ENCODE measurements around the gene CCL13.

CCL13 gene

DNA sequence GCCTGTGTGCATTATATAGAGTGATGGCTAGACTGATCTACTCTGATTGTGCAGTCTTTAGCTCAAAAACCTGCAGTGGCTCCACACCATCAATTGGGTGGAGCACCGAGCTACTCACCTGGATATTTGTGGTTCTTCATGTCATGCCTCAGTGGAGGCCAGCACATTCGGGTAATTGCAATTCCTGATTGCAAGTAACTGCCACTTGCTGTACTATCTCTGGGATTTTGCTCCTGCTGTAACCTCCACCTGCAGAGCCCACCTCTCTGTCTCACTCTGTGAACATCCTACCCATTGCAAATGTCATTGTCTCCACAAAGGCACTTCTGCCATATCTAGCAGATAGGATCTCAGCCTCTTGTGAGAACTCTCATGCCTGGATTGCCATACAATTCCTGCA is 8.5 kb downstream of the CCL13 start:
- no peak for DNase-seq

DNA sequence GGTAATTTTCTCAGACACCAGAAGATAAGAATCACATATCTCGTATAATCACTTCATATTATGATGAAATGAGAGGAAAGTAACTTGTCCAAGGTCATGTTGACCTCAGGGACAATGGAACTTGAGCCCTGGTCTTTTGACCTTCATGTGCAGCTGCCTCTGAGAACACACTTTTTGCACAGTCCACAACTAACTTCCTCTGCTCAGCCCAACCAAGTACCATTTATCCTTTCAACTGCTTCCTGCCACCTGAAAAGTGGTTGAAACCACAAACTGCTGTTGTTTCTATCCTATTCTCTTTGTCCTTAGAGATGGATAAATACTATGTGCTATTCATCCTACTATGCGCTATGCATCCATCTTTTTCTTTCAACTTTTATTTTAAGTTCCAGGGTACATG is 9.1 kb downstream of the CCL13 start:
- no peak for DNase-seq

DNA sequence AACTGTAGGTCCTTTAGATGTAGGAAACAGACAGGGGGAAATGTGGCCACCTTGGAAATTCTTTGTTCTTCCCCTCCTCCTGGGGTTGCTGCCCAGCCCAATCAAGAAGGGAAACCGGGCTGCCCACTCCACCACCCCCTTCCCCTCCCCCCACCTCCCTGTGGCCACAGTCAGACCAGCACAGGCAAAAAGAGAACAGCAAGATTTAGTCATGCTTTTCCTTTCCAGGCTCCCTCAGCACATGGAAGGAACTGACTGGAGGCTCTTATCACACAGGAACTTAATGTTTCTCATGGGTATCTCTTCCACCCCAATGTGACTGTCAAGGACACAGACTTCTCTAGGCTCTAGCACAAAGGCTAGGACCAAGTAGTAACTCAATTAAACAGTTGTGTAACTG is 9.7 kb downstream of the CCL13 start:
- DNase-seq, result no peak

DNA sequence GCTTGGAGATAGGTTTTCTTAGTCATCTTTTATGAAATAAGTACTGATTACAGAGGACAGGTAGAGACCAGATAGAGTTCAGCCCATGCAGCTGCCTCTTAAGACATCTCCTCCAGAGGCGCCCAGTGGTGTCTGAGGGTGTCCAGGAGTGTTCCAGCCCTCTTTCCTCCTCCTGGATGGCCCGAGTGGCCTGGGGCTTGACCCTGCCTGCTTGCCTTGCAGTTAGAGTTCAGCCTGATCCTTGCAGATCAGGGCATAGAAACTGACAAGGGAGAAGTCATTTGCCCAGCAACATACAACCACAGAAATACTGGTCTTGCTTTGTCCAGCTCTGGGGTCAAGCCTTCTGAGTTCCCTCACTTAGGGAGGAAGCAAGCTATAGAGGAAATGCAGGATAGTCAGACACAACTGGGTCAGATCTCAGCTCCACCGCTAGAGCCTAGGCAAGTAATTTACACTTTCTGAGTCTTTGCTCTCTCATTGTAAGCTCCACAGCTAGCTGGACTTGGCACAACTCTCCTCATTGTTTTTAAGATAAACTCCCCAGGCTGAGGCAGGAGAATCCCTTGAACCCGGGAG is 10.3 kb downstream of the CCL13 start:
- no peak for DNase-seq

DNA sequence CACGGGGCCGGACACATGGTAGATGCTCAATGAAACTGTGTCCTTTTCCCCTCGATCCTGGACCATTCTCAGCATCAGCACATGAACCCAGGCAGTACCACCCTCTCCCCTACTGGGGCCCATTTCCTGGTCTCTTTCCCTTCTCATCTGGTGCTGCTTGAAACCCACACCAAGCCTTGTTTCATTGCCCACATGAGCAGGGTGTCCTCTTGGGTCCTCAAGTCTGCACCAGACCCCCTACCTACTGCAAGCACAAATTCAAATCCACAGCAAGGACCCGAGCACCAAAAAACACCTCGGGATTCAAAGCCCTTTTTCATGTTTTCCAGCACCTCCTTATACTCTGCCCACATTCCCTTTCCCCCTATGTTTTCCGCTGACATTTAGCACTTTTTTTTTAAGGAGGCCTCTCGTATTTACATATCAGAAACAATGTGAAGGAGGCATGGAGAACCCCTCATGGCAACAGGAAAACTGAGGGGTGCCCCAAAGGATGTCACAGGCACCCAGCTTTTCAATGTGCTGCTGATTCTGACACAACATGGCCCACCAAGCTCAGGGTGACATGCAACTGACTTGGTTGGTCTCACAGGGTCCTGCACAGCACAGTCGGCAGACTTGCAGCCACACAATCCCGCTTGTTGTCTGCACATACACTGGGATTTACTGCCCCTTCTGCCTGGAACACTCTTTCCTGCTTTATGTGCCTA is 11.4 kb downstream of the CCL13 start:
- no peak for DNase-seq

DNA sequence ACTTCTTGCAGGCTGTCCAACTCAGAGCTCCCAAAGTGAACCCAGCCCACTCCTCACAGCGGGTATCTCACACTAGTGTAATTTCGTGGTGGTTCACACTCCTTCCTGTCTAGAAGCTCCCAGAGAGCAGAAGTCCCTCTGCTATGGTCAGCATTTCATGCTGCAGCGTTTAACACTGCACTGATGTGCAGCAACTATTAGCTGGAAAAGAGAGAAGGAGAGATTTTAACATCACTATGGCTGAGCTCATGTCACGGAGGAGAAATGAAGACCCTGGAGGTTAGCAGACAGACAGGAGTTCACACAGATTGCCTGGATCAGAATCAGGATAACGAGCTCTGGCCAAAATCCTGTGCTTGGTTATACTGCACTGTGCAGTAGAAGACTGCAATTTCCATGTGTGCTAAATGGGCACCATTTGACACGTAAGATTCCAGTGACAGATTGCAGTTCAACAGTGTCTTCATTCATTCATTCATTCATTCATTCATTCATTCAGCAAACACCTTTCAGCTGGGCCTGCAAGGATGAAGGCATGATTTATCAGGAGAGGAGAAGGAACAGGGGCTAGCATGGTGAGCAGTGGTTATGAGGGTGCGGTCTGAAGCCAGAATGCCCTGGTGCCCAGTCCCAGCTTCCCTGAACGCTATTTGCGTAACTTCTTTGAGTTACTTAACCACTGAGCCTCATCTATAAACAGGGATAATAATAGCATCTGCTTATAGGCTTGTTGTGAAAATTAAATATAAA is 12.1 kb downstream of the CCL13 start:
- DNase-seq, result no peak

DNA sequence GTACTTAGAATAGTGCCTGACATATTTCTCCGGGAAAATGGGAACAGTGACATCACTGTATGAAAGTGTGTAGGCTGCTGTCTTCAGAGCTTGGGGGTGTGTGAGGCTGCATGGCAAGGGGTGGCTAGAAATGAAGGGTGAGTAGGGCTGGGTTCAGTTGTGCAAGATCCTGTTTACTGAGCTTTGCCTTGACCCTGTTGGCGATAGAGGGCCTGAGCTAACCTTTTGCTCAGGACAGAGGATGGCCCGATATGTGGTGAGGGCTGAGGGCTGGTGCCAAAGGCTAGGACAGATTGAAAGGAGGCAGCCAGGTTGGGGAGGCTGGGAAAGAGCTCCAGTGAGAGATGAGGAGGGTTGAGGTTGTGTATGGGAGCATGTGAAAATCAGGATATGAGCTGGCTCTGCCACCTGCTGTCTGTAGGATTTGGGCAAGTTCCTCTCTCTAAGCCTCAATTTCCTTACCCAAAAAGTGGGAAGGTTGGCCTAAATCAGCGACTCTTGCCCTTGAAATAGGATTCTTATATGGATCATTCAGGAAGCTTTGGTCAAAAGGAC is 12.7 kb downstream of the CCL13 start:
- no peak for DNase-seq

DNA sequence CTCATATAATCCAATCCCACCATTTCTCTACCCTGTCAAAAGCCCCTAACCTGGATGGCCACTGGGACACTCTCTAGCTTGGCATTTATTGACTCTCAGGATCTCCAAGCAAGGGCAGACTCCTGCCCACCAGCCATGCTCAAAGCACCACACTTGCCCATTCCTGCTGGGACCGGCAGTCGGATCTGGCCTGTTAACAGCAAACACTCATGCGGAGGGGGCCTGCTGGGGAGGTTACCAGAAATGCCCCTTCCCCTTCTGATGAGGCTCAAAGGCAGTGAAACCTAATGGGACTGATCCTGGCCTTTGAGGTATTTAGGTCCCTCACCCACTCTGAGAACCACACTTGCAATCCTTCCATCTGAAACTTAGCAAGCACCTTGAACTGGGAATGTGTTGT is 13.3 kb downstream of the CCL13 start:
- DNase-seq, result no peak

DNA sequence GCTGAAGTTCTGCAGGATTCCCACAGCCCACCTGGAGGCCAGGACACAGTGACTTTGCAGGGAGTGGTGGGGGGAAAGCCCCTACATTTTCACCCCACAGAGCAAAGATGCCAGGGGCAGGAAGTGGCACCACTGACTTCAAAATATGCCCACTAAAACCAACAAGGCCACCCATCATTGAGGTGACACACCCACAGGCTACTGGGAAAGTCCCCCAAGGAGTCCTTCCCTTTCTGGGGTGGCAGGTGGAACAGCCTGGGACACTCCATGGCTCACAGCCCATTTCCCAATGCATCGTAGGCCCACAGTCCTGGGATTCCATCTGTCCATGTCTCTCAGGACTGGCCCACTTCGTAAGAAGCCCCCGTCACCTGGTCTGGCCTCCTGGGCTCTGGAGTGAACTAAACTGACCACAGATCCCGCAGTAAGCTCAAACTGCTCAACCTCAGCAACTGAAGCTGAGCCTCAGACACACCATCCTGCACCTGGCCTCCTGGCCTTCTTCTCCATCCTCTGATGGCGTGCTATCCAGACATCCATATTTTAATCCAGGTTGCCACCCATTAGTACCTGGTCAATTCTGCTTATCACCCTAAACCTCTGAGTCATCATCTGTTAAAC is 14.2 kb downstream of the CCL13 start:
- DNase-seq, result no peak

DNA sequence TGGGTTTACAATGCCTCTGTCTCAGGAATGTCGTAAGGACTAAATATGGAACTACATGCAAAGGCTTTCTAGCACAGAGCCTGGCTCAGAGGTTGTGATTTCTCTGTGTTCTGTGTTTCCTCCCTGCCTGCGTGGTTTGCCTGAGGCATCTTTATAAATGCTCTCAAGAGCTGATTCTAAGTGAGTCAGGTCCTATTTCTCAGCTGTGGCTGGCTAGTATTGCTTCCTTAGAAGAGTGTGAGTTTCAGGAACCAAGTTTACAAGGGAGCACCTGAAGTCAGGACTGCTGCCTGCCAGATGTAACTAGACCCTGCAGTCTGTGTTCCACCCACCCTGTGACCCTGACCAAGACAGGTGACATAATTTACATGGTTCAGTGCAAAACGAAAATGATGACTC is 14.7 kb downstream of the CCL13 start:
- no peak for DNase-seq

DNA sequence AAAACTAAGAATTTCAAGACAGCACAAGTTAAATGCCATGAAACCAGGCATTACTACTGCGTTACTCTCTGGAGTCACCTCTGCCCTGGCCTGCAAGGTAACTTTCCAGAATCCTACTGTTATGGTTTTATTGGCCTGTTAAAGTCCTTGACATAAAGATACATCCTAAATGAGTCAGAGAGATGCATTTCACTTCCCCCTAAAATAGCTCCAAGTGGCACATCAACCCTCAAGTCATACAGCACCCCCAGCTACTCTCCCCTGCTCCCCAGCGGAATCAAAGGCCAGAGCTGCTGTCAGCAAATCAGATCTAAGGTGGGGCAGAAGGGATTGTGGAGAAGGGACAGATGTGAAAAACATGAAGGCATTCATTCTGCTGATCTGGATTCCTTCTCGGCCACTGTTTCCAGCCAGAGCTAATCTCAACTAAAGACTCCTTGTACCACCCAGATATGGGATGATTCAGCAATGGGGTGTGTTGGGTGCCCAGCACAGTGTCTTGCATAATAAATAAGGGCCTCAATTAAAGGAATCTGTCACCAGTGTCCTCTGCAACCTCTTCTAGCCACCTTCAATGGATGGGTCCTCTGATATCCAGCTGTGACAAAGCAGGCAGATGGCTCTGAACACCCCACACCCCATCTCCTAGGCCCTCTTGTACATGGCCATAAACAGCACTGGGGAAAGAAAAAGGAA is 15.3 kb downstream of the CCL13 start:
- no peak for DNase-seq

DNA sequence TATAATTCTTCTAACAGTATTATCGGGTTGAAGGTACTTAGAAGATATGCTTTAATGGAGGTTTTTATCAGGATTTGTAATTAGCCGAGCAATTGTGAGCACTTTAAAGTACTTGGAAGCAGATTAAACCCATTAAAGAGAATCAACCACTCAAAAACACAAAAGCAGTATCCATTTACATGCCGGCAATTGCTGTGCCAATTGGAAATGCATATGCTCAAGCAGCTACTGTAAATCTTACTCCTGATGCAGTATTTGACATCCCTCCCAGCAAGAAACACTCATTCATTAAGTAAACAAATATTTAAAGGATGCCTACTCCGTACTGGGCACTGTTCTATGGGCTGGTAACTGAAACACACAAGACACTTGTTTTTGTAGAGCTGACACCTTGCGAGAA is 18.2 kb downstream of the CCL13 start:
- no peak for DNase-seq

DNA sequence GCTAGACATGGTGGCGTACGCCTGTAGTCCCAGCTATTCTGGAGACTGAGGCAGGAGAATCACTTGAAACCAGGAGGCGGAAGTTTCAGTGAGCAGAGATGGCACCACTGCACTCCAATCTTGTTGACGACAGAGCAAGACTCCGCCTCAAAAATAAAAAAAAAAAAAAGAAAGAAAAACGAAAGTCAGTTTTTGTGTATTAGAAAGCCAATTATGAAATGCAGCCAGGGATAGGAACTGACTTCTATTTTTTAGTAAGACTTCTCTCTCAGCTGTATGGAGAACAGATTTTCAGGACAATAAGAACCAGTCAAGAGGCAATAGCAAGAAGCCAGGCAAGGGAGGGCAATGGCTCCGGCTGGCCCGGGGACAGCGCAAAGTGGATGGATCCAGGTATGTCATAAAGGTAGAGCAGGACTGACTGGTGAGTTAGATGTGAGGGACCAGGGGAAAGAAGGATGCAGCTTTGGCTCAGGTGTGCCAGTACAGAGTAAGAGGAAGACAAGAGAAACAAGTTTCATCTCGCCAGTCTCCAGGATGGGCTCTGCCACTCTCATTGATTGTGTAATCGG is 19.2 kb downstream of the CCL13 start:
- DNase-seq, result no peak

DNA sequence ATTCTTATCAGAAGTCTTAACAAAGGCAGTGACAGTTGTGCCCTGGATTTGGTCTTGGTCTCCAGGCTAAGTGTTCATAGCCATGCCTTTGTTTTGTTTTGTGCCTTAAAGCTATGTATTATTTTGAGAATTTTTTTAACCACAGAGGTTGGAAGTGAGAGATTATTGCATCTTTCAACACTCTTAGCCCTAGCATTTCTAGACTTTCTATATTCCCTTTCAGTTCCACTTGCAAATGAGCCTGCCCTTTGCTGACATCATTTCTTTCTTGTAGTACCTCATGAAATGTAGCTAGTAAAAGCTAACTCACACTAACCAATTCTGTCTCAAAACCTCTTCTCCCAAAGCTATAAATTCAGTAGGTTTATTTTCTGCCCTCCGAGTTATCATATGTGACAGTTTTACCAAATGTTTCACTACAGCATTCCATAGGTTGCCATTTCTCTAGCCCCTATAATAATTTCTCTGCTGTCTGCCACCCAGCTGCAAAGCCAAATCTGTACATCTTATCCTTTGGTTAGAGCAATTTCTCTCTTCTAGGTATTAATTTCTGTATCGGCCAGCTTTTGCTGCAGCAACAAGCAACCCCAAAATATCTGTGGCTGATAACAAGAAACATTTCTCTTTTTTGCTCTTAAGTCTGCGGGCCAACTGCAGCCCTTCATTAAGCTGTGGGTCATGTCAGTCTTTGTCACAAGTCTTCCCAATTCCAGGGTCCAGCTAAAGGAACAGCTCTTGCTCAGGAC is 21.0 kb downstream of the CCL13 start:
- DNase-seq, result no peak

DNA sequence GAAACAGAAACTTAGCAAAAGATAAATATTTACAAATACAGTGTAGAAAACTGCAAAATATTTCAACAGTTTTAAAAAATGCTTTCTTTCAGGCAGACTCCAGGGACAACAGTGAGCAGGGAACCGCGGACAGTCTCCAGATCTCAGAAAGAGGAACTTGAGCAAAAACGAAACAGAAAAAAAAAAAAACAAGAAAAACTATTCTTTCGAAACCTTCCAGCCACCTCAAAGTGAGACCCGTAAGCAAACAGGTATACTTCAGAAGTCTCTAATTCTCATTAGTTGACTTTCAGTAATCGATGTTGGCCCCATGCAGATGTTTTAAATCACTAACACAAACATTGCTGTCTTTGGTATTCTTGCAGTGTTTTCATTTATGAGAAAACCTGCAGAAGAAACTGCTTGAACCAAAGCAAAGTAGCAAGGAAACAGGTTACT is 22.4 kb downstream of the CCL13 start:
- no peak for DNase-seq

DNA sequence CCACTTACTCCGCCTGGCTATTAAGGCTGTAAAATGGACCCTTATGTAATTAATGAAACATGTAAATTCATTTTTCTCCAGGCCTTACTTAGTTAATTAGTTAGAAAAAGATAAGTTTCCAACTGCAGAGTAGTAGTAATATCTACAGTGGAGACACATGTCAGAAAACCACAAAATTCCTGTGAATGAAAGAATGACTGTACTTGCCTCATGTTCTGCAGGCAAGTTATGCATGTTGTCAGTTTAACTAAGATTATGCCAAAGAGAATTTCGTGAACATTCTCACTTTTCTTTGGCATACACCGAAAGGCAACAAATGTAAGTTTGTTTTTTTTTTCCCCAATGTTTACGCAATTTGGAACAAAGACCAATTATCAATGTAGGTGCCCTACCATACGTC is 23.6 kb downstream of the CCL13 start:
- DNase-seq, result no peak

DNA sequence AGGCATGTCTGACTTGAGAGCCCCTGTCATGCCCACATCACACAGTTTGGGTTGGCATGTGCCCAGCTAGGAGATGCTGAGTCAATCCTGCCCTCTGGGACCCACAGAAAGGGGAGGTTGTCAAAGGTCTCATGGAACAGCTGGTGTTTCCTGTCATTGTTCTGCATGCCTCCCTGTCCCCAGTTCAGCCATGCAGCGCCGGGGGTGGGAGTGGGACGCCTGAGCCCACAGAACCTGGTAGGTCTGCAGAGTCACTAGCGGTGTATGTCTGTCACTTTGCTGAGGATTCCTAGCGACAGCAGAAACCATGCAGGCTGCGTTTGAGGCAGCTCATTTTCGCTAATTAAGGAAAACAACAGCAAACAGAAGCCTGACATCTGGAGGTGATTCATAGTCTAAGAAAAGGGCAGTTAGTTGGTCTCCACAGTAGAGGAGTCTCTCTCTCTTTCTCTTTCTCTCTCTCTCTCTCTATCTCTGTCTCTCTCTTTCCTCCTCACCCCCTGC is 26.4 kb downstream of the CCL13 start:
- no peak for DNase-seq

DNA sequence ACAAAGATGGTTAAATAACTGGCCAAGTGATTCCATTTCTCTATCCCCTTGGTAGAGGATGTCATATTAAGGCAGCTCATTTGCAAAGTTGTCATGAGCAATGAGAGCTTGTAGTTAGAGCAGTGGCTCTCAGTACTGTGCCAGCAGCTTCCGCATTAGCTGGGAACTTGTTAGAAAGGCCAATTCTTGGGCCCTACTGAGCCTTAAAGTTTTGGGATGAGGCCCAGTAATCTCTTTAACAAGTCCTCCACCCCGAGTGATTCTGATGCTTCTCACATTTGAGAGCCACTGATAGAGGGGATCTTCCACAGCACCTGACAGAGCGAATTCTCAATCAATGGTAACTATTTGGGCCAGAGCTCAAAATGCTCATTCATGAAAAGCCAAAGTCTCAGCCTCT is 26.9 kb downstream of the CCL13 start:
- DNase-seq, result no peak

DNA sequence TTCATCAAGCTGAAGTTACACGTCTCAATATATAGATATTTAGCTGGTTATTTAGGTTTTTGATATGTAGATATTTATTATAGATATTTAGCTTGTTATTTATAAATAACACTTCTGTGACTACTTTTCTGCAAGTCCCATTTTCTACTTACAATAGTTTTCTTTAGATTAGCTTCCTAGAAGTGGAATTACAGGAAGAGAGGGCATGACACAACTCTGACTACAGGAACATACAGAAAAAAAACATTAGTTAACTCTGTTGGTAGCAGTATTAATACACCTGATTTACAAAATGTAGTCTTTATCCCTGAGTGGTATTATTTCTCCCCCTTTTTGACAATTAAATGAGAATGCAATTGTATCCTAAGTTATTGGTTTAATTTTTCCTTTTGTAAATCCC is 28.0 kb downstream of the CCL13 start:
- DNase-seq, result no peak

DNA sequence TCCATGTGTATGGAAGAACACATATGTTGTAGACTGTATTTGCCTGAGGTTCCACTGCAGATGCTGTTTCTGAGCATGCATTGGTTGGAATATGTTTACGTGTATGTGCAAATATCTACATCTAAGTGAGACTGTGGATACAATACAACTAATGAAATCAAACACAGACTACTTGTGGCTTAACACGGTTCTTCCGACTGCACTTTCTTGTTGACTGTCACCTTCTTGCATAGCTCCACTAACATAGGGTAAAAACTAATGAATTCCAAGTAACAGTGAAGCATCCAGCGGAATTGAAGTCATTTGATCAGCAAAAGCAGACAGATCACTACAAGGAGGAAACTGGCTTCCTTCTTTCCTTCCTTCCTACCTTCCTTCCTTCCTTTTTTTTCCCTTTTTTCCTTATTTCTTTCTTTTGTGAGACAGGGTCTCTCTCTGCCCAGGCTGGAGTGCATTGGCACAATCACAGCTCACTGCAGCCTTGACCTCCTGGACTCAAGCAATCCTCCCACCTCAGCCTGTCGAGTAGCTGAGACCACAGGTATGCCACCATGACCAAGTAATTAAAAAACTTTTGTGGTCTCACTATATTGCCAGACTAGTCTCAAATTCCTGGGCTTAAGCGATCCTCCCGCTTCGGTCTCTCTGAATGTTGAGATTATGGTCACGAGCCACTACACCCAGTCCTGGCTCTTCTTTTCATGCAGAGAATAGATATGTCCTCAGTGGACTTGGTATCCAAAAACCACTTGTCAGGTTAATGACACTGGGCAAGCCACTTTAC is 28.7 kb downstream of the CCL13 start:
- DNase-seq, result no peak

DNA sequence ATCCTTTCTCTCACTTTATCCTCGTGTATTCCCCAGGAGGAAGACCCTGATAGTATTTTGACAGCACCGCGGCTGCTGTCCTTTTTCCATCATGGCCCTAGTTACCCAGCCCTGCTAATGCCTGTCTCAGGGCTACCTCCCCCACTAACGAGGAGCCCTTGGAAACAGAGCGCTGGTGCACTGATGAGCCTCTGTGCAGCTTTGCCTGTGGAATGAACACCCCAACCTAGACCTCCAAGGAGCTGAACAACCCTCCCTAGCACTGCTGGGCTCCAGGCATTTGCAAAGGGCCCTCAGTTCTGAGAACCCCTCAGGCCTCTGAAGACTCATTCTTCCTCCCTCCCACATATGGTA is 30.0 kb downstream of the CCL13 start:
- no peak for DNase-seq

Data from effector CD8-positive, alpha-beta T cell (primary cell).